ENCODE data around the gene TEX22. TPM values are rescaled to one million over a fixed set of nuclear protein-coding genes. Genes with fewer than 3 reads are reported as not detected.

TEX22 gene
- total RNA-seq, 1 donor from 2014 or later, result 4.8 TPM

DNA sequence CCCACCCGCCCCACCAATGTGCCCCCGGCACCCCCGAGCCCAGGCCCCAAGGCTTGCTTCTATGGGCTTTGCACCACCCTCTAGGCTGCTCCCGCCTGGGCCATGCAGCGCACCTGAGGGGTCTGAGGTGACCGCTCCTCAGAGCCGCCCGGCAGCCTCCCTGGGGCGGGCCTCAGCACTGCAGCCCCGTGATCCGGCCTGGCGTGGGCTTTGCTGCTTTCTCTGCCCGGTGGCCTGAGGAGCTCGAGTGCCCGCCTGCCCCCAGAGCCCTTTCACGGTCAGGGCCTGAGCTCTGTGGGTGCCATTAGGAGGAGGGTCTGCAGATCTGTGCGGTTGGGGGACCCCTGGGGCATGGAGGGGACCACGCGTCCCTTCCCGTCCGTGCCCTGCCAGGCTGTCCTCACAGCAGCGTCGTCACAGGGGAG, 27.5 kb downstream of the TEX22 start:
- Mint-ChIP-seq H3K4me1 (peaks cover 19% of the 10 kb centered on the region), H3K27ac (no peak overlapping the region), H3K4me3 (no peak overlapping the region), H3K9me3 (peaks cover 11% of the 10 kb centered on the region), H3K27me3 (ENCODE audit: low read depth) (no peaks in the 10 kb centered on the region), H3K36me3 (peaks cover 37% of the 10 kb centered on the region)
- no peak for DNase-seq (ENCODE audit: low spot score in 2 of 2, unreplicated experiment in 2 of 2)
- TF ChIP-seq CTCF (IDR thresholded peaks at IDR 0.05; ENCODE audit: unreplicated experiment), result no peak

DNA sequence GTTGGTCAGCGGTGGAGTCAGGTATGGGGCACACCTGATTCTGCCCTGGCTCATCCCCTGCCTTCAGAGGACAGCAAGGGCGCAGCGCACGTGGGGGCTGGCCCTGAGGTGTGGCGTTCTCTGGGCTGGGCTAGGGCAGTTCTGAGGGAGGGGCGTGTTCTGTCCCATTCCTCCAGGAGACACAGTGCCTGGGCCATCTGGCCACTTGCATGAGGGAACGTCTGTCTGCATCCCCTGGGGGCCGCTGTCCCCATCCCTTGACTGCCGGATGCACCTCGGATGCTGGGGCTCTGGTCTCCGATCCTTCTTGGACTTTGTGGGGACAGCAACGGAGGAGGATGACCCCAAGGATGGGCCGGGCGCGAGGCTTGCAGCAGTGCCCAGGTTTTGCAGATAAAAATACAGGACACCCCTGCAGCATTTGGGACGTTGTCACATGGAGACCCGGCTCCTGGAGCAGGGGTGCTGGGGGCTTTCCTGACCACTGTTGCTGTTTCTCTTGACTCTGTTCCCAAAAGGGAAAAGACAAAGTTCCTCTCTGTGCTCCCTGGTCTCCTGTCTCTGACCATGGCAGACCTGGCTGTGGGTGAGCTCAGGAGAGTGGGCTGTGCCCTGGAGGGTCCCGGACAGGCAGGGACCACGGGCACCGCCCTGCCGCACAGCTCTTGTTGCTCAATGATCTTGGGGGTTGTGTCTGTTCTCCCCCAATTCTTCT, 28.2 kb downstream of the TEX22 start:
- no peak for TF ChIP-seq CTCF (IDR thresholded peaks at IDR 0.05; ENCODE audit: unreplicated experiment)
- DNase-seq (ENCODE audit: low spot score in 2 of 2, unreplicated experiment in 2 of 2), result no peak
- Mint-ChIP-seq H3K36me3 (peaks cover 43% of the 10 kb centered on the region), H3K4me3 (no peak overlapping the region), H3K4me1 (peaks cover 13% of the 10 kb centered on the region), H3K27me3 (ENCODE audit: low read depth) (no peaks in the 10 kb centered on the region), H3K27ac (no peak overlapping the region), H3K9me3 (peaks cover 11% of the 10 kb centered on the region)

DNA sequence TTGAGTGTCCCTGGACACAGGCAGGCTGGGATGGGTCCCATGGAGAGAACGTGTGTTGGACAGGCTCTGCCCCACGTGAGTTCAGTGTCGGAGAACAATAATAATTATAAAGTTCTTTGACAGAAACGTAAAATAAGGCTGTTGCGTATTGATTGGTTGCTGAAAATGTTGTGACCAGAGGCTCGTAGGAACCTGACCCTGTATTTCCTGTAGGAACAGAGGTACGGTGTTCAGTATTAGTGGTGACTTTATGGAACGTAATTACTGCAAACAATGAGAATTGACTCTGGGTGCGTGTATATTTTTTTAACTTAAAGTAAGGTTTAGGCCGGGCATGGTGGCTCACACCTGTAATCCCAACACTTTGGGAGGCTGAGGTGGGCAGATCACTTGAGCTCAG, 29.1 kb downstream of the TEX22 start:
- Mint-ChIP-seq H3K9me3 (peaks cover 11% of the 10 kb centered on the region), H3K4me1 (peaks cover 5% of the 10 kb centered on the region), H3K27me3 (ENCODE audit: low read depth) (no peaks in the 10 kb centered on the region), H3K36me3 (peaks cover 43% of the 10 kb centered on the region), H3K4me3 (no peak overlapping the region), H3K27ac (no peak overlapping the region)
- DNase-seq (ENCODE audit: low spot score in 2 of 2, unreplicated experiment in 2 of 2), result no peak
- TF ChIP-seq CTCF (IDR thresholded peaks at IDR 0.05; ENCODE audit: unreplicated experiment), result no peak

- no peak for DNase-seq (ENCODE audit: low spot score in 2 of 2, unreplicated experiment in 2 of 2)
- peaks cover 11% of the 10 kb centered on the region for H3K9me3 Mint-ChIP-seq
- H3K4me1 Mint-ChIP-seq, result no peaks in the 10 kb centered on the region
- H3K27me3 Mint-ChIP-seq (ENCODE audit: low read depth), result no peaks in the 10 kb centered on the region
- H3K36me3 Mint-ChIP-seq, result peaks cover 43% of the 10 kb centered on the region
- TF ChIP-seq CTCF (IDR thresholded peaks at IDR 0.05; ENCODE audit: unreplicated experiment), result no peak
- no peak overlapping the region for H3K27ac Mint-ChIP-seq
- H3K4me3 Mint-ChIP-seq, result no peak overlapping the region
Observed at GRCh38 chr14:105427936-105428485, 29.7 kb downstream of the TEX22 start.

- Mint-ChIP-seq H3K27me3 (ENCODE audit: low read depth) (no peaks in the 10 kb centered on the region), H3K36me3 (peaks cover 51% of the 10 kb centered on the region), H3K4me1 (no peaks in the 10 kb centered on the region), H3K4me3 (no peak overlapping the region), H3K9me3 (peaks cover 14% of the 10 kb centered on the region), H3K27ac (no peak overlapping the region)
- no peak for TF ChIP-seq CTCF (IDR thresholded peaks at IDR 0.05; ENCODE audit: unreplicated experiment)
- DNase-seq (ENCODE audit: low spot score in 2 of 2, unreplicated experiment in 2 of 2), result no peak
Observed at GRCh38 chr14:105430042-105430441, 31.7 kb downstream of the TEX22 start.
